Common myeloid progenitor, CD34-positive (primary cell): ENCODE results near the gene MBTPS2.
A peak's percentile ranks its signal among the peaks of the same experiment; 100 is the strongest.

Experiments used
- CTCF ChIA-PET: fragments of 350-600 bp; sonication (Branson Sonifier 250); formaldehyde crosslinking; loops from one replicate; lab custom pipeline; 2021; ENCODE audit warnings: antibody characterized with exemption; lab: Charles Lee
- POLR2A ChIA-PET: fragments of 350-600 bp; sonication (Branson Sonifier 250); formaldehyde crosslinking; loops from one replicate; lab custom pipeline; 2021; ENCODE audit warnings: antibody characterized with exemption; lab: Charles Lee
- DNase-seq, 3 donors: peaks; one replicate each; pipeline versions ENCODE4 v3.0.0 to v3.0.0-alpha.2; 2013
- H3K27ac ChIP-seq, 2 experiments: 1 replicate in 1 of 2; 2 replicates in 1 of 2; pipeline ENCODE4 v1.7.0; 2013; ENCODE audit warnings: inconsistent platforms in 2 of 2, low read length in 2 of 2, mild to moderate bottlenecking in 2 of 2, low read depth in 1 of 2, moderate library complexity in 1 of 2; ENCODE audit not compliant: severe bottlenecking in 2 of 2, insufficient read depth in 1 of 2, poor library complexity in 1 of 2
- H3K27me3 ChIP-seq, 5 experiments: replicated peaks in 2 of 5; 1 replicate in 3 of 5; 2 replicates in 2 of 5; pipeline versions ENCODE4 v1.6.1 to v1.7.0; 2013; ENCODE audit warnings: low read length in 4 of 5, mild to moderate bottlenecking in 2 of 5, moderate library complexity in 2 of 5, inconsistent platforms in 1 of 5; ENCODE audit not compliant: insufficient read depth in 5 of 5, control insufficient read depth in 4 of 5
- H3K36me3 ChIP-seq, 4 experiments: 1 replicate in 2 of 4; 2 replicates in 2 of 4; pipeline versions ENCODE4 v1.6.1 to v1.7.0; 2013; ENCODE audit warnings: low read length in 3 of 4, control low read depth in 1 of 4, mild to moderate bottlenecking in 1 of 4; ENCODE audit not compliant: control insufficient read depth in 4 of 4, insufficient read depth in 4 of 4
- H3K4me1 ChIP-seq, 4 experiments: 1 replicate in 3 of 4; 2 replicates in 1 of 4; pipeline versions ENCODE4 v1.6.1 to v1.7.1; 2013; ENCODE audit warnings: low read length in 3 of 4, mild to moderate bottlenecking in 3 of 4, control low read depth in 1 of 4, inconsistent platforms in 1 of 4, moderate library complexity in 1 of 4; ENCODE audit not compliant: control insufficient read depth in 4 of 4, insufficient read depth in 4 of 4; ENCODE audit errors: control extremely low read depth in 1 of 4
- H3K4me3 ChIP-seq, 7 experiments: 1 replicate in 4 of 7; 2 replicates in 3 of 7; pipeline versions ENCODE4 v1.5.1 to v1.7.0; 2013; ENCODE audit warnings: mild to moderate bottlenecking in 7 of 7, low read length in 6 of 7, moderate library complexity in 6 of 7, inconsistent platforms in 2 of 7, low read depth in 2 of 7, control low read depth in 1 of 7; ENCODE audit not compliant: insufficient read depth in 4 of 7, control insufficient read depth in 1 of 7; ENCODE audit errors: extremely low read depth in 1 of 7
- H3K9me3 ChIP-seq, 5 experiments: 1 replicate in 4 of 5; 2 replicates in 1 of 5; pipeline versions ENCODE4 v1.6.1 to v1.7.1; 2013; ENCODE audit warnings: low read length in 4 of 5, mild to moderate bottlenecking in 2 of 5, inconsistent platforms in 1 of 5, low read depth in 1 of 5, moderate library complexity in 1 of 5; ENCODE audit not compliant: control insufficient read depth in 4 of 5, insufficient read depth in 2 of 5; ENCODE audit errors: control extremely low read depth in 1 of 5
- WGBS: methylation state at CpG from one replicate; pipeline ENCODE4 v1.1.5; 2013; ENCODE audit not compliant: insufficient coverage; 5-methylcytosine and 5-hydroxymethylcytosine counted together

The MBTPS2 gene

DNA sequence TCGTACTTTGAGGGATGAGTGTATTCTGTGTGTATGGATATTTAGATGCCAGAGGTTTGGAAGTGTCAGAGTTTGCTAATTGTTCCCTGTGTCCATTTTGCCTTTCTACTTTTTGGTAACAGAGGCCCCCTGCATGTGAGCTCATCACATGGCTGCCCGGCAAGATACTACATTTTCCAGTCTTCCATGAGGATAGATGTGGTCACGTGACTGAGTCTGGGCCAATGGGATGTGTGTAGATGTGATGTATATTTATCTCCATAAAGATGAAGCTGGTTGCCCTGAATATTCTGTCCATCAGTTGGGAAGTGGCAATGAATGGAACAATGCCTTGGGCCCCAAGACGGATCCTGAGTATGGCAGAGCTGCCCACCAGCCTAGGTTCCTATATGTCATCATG lies 72.1 kb downstream of the MBTPS2 start:
- Histone ChIP-seq H3K27ac (no peak overlapping the region), H3K4me1 (no peaks in the 10 kb centered on the region), H3K27me3 (no peaks in the 10 kb centered on the region), H3K4me3 (no peak overlapping the region), H3K9me3 (no peaks in the 10 kb centered on the region), H3K36me3 (no peaks in the 10 kb centered on the region)
- ChIA-PET POLR2A (no interaction called here), CTCF (no interaction called here)
- 83% methylated on average over 1 of the region's 4 CpGs for WGBS
- DNase-seq, result no peak

DNA sequence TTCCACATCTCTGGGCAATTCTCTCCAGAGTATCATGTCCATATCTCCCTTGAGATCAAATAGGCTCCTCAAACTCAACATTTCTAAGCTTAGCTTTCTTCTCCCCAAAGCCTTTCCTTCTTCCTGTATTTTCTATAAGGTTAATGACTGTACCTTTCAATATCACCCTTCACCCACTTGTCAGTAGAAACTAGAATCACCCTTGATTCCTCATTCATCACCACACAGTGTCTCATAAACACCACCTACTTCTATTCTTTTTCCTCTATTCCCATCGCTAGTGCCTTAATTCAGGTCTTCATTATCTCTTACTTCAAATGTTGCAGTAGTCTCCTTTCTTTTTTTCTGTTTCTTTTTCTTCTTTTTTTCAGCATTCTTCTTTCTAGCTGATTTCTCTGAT lies 72.8 kb downstream of the MBTPS2 start:
- no peak overlapping the region for H3K4me3 ChIP-seq
- 75% methylated on average over 1 of the region's 1 CpG for WGBS
- POLR2A ChIA-PET, result no interaction called here
- no peaks in the 10 kb centered on the region for H3K27me3 ChIP-seq
- H3K27ac ChIP-seq, result no peak overlapping the region
- no peaks in the 10 kb centered on the region for H3K36me3 ChIP-seq
- no peaks in the 10 kb centered on the region for H3K9me3 ChIP-seq
- no peaks in the 10 kb centered on the region for H3K4me1 ChIP-seq
- no peak for DNase-seq
- CTCF ChIA-PET, result no interaction called here

DNA sequence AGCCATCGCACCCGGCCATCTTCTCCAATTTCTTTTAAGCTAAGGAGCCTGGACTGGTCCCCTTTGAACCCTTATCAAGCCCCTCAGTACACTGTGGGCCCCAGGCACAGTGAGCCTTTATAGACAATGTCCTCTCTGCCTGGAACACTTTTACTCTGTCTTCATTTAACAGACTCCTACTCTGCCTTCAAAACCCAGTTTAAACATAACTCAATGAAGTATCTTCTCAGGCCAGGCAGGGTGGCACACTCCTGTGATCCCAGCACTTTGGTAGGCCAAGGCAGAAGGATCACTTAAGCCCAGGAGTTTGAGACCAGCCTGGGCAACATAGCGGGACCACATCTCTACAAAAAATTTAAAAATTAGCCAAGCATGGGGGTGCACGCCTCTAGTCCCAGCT lies 73.6 kb downstream of the MBTPS2 start:
- Histone ChIP-seq H3K4me1 (no peaks in the 10 kb centered on the region), H3K9me3 (no peaks in the 10 kb centered on the region), H3K4me3 (no peak overlapping the region), H3K27ac (no peak overlapping the region), H3K36me3 (no peaks in the 10 kb centered on the region), H3K27me3 (no peaks in the 10 kb centered on the region)
- ChIA-PET POLR2A (no interaction called here), CTCF (no interaction called here)
- no peak for DNase-seq
- WGBS, result 98% methylated on average over 4 of the region's 4 CpGs

DNA sequence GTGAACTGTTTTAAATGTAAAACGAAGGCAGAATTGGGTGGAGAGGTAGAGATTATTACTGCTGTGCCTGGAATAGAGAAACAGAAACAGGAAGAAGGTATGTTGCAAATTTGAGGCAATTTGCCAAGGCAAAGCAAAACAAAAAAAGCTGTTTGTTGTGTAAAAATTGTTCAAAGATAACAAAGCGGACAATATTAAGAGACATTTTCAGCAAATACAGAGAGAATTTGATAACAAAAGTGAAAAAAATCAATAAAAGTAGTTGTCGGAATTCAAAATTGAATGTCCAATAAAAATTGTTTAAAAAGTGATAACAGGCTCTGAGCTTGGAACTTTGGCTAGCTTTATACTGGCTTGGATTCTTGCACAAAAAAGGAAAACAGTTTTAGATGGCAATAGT lies 86.7 kb downstream of the MBTPS2 start:
- Histone ChIP-seq H3K36me3 (no peaks in the 10 kb centered on the region), H3K4me3 (no peak overlapping the region), H3K4me1 (peaks cover 0 to 9% (median 2%) of the 10 kb centered on the region in 4 experiments), H3K27ac (no peak overlapping the region), H3K9me3 (no peaks in the 10 kb centered on the region), H3K27me3 (no peaks in the 10 kb centered on the region)
- WGBS, result 100% methylated on average over 2 of the region's 3 CpGs
- peak in 2 of 3 donors; percentile 37 to 43 for DNase-seq
- POLR2A ChIA-PET, result no interaction called here
- CTCF ChIA-PET, result interaction anchor here (1.4 kb wide), 1 partner anchor 34 kb away, joined by 5 read pairs; no protein-coding TSS in a partner anchor

DNA sequence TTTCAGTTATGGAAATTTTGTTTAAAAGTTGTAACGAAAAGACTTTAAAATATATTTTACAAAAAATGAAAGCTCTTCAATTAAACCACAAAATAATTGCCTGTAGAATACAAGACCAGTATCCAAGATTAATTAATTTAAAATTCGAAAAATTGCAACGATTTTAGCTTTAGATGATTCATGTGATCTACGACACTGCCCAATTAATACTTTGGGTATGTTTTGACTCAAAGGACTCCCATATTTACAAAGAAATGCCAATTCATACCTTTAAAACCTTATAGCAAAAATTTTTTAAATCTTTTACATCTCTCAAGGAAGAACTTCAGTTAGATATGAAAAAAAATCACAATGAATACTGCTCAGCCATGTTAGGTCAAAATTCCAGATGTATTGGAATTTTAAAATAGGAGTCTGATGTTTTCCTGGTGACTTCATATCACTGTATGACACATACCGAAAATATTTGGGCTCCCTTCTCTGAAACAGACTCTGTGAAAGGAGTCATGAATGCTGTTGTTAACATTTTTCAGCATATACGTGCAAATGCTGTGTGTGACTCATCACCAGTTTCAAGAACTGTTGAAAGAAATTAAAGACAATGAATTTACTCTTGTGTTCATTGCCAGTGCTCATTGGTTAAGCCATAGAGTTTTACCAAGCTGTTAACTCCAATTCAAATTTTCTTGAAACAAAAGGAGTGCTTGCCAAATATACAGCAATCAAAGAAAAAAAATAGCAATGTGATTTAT lies 87.3 kb downstream of the MBTPS2 start:
- Histone ChIP-seq H3K9me3 (no peaks in the 10 kb centered on the region), H3K27me3 (no peaks in the 10 kb centered on the region), H3K4me1 (peaks cover 0 to 9% (median 2%) of the 10 kb centered on the region in 4 experiments), H3K4me3 (no peak overlapping the region), H3K27ac (no peak overlapping the region), H3K36me3 (no peaks in the 10 kb centered on the region)
- DNase-seq, result peak in 1 of 3 donors; percentile 54
- 80% methylated on average over 1 of the region's 6 CpGs for WGBS
- ChIA-PET POLR2A (no interaction called here), CTCF (interaction anchor here (1.4 kb wide), 1 partner anchor 34 kb away, joined by 5 read pairs; no protein-coding TSS in a partner anchor)

DNA sequence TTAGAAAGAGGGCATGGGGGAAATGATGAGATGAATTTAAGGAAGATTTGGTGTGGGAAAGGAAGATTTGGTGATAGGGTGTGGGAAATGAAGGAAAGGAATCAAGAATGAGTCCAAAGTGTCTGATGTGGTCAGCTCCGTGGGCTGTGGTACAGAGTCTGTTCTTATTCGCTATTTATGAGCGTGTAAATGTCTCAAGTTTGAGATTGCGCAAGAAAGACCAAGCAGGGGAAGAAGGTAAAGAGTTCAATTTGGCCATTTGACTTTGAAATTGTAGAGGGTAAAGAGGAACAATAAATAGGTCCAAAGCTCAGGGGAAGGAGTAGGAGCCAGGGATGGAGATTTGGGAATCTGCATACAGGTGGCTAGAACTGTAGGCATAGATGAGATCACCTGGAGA lies 89.8 kb downstream of the MBTPS2 start:
- POLR2A ChIA-PET, result no interaction called here

DNA sequence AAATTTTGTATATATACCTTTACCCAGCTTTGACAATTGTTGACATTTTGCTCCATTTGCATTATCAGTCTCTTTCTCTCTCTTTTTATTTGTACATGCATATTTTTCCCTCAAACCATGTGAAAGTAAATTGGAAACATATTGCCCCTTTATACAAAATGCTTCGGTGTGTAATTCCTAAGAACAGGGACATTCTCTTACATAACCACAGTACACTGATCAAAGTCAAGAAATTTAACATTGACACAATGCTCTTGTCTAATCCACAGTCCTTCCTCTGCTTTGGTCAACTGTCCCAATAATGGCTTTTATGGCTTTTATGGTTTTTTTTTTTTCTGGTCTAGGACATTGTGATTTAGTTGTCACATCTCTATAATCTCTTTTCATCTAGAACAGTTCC lies 91.6 kb downstream of the MBTPS2 start:
- POLR2A ChIA-PET, result no interaction called here
- Histone ChIP-seq H3K36me3 (no peaks in the 10 kb centered on the region), H3K9me3 (no peaks in the 10 kb centered on the region), H3K27me3 (no peaks in the 10 kb centered on the region), H3K4me1 (peaks cover 0 to 9% (median 2%) of the 10 kb centered on the region in 4 experiments), H3K27ac (no peak overlapping the region), H3K4me3 (no peak overlapping the region)
- CTCF ChIA-PET, result no interaction called here
- WGBS, result 83% methylated on average over 1 of the region's 1 CpG
- no peak for DNase-seq

More for the DNA sequence above, 89.8 kb downstream of the MBTPS2 start:
- Histone ChIP-seq H3K9me3 (no peaks in the 10 kb centered on the region), H3K27me3 (no peaks in the 10 kb centered on the region), H3K36me3 (no peaks in the 10 kb centered on the region), H3K4me3 (no peak overlapping the region), H3K4me1 (peaks cover 0 to 9% (median 2%) of the 10 kb centered on the region in 4 experiments), H3K27ac (no peak overlapping the region)
- 74% methylated on average over 4 of the region's 4 CpGs for WGBS
- CTCF ChIA-PET, result no interaction called here
- no peak for DNase-seq
